Neural cell (in vitro differentiated cells): ENCODE results near the gene F7.

Experiments used
- EP300 ChIP-seq: fragments of 450-650 bp; conservative IDR thresholded peaks from 2 replicates; pipeline ENCODE4 v1.6.1; 2014; ENCODE audit warnings: antibody characterized with exemption, mild to moderate bottlenecking, moderate library complexity; ENCODE audit not compliant: poor library complexity, severe bottlenecking
- EZH2 ChIP-seq: fragments of 200-600, 300-800 bp; shearing (Covaris generic), sonication (generic); IDR thresholded peaks from 2 replicates; pipeline ENCODE4 v1.6.1; 2014; ENCODE audit warnings: antibody characterized with exemption, low read length, borderline replicate concordance, mild to moderate bottlenecking; ENCODE audit not compliant: insufficient read depth, poor library complexity, severe bottlenecking
- TF ChIP-seq, protein P1 (sequence below): fragments of 450-650 bp; IDR thresholded peaks from 2 replicates; pipeline ENCODE4 v1.5.1; 2014; ENCODE audit warnings: antibody characterized with exemption, mild to moderate bottlenecking, moderate library complexity; ENCODE audit not compliant: poor library complexity, severe bottlenecking

DNA sequence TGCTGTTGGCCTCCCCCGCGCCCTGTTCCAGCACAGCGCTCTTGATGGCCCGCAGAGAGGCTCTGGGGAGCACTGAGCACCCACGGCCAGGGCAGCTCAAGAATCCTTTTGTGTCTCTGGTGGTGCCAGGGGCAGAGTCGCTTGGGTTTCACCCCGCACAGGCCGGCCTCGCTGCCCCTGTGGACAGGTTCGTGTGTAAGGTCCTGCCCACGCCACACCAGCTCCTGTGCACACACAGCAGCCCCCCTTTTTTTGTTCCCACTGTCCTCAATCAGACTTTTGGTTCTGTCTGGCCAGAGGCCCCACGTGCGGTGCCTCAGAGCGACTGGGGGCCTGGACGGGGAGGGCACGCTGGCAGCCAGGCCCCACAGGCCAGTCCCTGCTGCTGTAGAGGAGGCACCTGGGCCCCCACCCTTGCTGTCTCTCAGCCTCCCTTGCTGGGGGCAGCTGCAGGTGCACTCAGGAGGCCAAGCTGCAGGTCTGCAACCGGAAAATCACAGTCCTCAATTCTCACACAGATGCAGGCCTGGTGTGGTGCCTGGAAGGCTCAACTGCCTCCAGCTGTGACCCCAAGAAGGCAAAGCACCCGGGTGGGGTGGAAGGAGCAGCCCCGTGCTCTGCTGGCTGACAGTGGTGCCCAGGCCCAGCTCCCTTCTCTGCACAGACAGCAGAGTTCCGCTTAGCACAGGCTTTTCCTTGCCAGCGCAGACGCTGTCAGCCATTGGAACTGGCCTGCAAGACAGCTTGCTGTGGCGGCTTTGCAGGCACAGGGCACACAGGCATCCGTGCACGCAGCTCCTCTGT is 12.6 kb upstream of the F7 start:
- TF ChIP-seq, protein P1, sequence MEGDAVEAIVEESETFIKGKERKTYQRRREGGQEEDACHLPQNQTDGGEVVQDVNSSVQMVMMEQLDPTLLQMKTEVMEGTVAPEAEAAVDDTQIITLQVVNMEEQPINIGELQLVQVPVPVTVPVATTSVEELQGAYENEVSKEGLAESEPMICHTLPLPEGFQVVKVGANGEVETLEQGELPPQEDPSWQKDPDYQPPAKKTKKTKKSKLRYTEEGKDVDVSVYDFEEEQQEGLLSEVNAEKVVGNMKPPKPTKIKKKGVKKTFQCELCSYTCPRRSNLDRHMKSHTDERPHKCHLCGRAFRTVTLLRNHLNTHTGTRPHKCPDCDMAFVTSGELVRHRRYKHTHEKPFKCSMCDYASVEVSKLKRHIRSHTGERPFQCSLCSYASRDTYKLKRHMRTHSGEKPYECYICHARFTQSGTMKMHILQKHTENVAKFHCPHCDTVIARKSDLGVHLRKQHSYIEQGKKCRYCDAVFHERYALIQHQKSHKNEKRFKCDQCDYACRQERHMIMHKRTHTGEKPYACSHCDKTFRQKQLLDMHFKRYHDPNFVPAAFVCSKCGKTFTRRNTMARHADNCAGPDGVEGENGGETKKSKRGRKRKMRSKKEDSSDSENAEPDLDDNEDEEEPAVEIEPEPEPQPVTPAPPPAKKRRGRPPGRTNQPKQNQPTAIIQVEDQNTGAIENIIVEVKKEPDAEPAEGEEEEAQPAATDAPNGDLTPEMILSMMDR: no peak
- TF ChIP-seq EP300 (no peak), EZH2 (no peak)
